Transverse colon (tissue), 4 donors: Measurements from ENCODE around the gene TXNRD1. TPM values are rescaled to one million over a fixed set of nuclear protein-coding genes. Genes with fewer than 3 reads are reported as not detected.

ENCODE experiments used
- DNase-seq: peaks from one replicate; pipeline ENCODE4 v3.0.0-alpha.2; 2019
- H3K27ac ChIP-seq, 4 donors: fragments of 200-600 bp; sonication (generic); 2 replicates each; pipeline ENCODE4 v1.5.1; 2016 to 2018; ENCODE audit warnings: inconsistent platforms in 4 of 4
- H3K27me3 ChIP-seq: fragments of 200-600 bp; sonication (generic); 2 replicates; pipeline ENCODE4 v1.5.1; 2017; ENCODE audit warnings: inconsistent platforms
- H3K36me3 ChIP-seq, 4 donors: fragments of 200-600 bp; sonication (generic); 2 replicates each; pipeline ENCODE4 v1.5.1; 2017 to 2019; ENCODE audit warnings: inconsistent platforms in 4 of 4
- H3K4me1 ChIP-seq, 4 donors: fragments of 200-600 bp; sonication (generic); 2 replicates each; pipeline ENCODE4 v1.5.1; 2017 to 2020; ENCODE audit warnings: inconsistent platforms in 4 of 4
- H3K4me3 ChIP-seq, 4 donors: fragments of 200-600 bp; sonication (generic); 1 replicate in 1 of 4; 2 replicates in 3 of 4; pipeline versions ENCODE4 v1.5.1 to v1.6.1; 2017 to 2019; ENCODE audit warnings: inconsistent platforms in 4 of 4
- H3K9me3 ChIP-seq, 2 donors: fragments of 200-600 bp; sonication (generic); 2 replicates each; pipeline ENCODE4 v1.5.1; 2017 to 2019; ENCODE audit warnings: inconsistent platforms in 2 of 2
- EP300 ChIP-seq: sonication (generic); formaldehyde crosslinking; IDR thresholded peaks from one replicate; pipeline ENCODE4 v1.6.1; 2017; ENCODE audit warnings: antibody characterized with exemption, low read depth
- POLR2A ChIP-seq: fragments of 450-650 bp; IDR thresholded peaks from one replicate; pipeline ENCODE4 v1.6.1; 2016; ENCODE audit warnings: antibody characterized with exemption, mild to moderate bottlenecking, moderate library complexity
- POLR2AphosphoS5 ChIP-seq, 3 donors: sonication (generic); formaldehyde crosslinking; IDR thresholded peaks; one replicate each; pipeline ENCODE4 v1.6.1; 2016; ENCODE audit warnings: antibody characterized with exemption in 3 of 3
- WGBS, 2 donors: methylation state at CpG; one replicate each; pipeline ENCODE4 v1.1.5; 2018; ENCODE audit warnings: low coverage in 1 of 2; 5-methylcytosine and 5-hydroxymethylcytosine counted together
- in situ Hi-C, 4 donors: fragments of 200-750 bp; cut with MboI; loops; one replicate each; pipeline versions ENCODE4 v1.15.0 to v1.15.1; 2017; ENCODE audit warnings: low sequenced_read_pairs in 3 of 4, low pct_ligation_motif_present in 1 of 4, low pct_unique_long_range_greater_than_20kb in 1 of 4
- intact Hi-C: fragments of 100-400 bp; cut with DNase I; formaldehyde crosslinking; loops from one replicate; pipeline ENCODE4 v1.15.1; 2023; ENCODE audit warnings: low total_unique reads
- total RNA-seq, 4 donors: library from RNA; depleted of rRNA; stranded (reverse); fragments of >200 nt; gene quantifications; one replicate each; pipeline ENCODE4 v1.1.0, GENCODE V29; 2016
- TF ChIP-seq, protein P1 (sequence below), 5 experiments: fragments of 200-600 bp in 3 of 5; fragments of 450-650 bp in 2 of 5; sonication (generic) in 3 of 5; IDR thresholded peaks; 1 replicate in 2 of 5; 2 replicates in 3 of 5; pipeline ENCODE4 v1.5.1; 2016 to 2017; ENCODE audit warnings: antibody characterized with exemption in 5 of 5, inconsistent platforms in 3 of 5, mild to moderate bottlenecking in 2 of 5, moderate library complexity in 1 of 5

Gene TXNRD1
- 100 to 1,000 TPM in 3 of 4 donors, 10 to 100 TPM in 1; 72.9 to 127 (median 122) TPM for total RNA-seq

DNA sequence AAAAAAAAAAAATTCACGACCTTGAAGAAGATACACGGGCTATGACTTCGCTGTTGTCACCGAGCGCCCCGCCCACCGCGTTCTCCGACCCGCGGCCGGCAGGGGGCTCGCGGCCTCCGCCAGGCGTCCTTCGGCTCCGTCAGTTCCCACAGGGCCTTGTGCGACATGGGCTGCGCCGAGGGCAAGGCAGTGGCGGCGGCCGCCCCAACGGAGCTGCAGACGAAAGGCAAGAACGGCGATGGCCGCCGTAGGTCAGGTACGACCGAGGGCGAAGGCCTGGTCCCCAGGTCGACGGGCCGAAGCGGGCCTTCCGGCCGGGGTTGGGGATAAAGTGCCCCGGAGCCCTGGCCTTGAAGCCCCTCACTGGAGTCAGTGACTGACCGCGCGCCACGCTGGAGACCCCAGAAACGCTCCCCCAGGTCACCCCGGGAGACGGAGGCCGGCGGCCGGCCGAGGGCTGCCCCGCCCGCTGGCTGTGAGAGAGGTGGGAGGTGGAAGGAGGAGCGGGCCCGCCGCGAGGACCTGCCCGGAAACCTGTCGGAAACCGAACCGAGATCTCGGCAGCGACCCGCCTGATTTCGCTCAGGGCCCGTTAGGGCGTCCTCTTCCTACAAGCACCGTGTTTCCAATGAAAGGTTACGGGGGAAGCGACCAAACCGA, at the start of gene TXNRD1:
Gene TXNRD1, plus strand, starts transcription at position 142 of the 660 bp plus-strand sequence. Its CDS starts 24 bp downstream, at position 166.
- in situ Hi-C loops (loop anchor here in 2 of 4 donors (10.0 to 25.0 kb wide), 4 partner anchors 69 to 1172 kb away; no protein-coding TSS in a partner anchor), intact Hi-C loops (loop anchor here (5.0 kb wide), 2 partner anchors 72 to 142 kb away; no protein-coding TSS in a partner anchor)
- H3K36me3 ChIP-seq = no peaks in the 10 kb centered on the region
- peak within 1 kb of the TSS; percentile 69 to 80 (median 73) for H3K27ac ChIP-seq
- no peaks in the 10 kb centered on the region for H3K9me3 ChIP-seq
- H3K4me3 ChIP-seq = peak within 1 kb of the TSS; percentile 34 to 67 (median 58)
- H3K4me1 ChIP-seq = peaks cover 10 to 31% (median 18%) of the 10 kb centered on the region in 4 donors
- peak; percentile 86 for DNase-seq
- H3K27me3 ChIP-seq = no peaks in the 10 kb centered on the region
- TF ChIP-seq POLR2A = no peak
- TF ChIP-seq, protein P1, sequence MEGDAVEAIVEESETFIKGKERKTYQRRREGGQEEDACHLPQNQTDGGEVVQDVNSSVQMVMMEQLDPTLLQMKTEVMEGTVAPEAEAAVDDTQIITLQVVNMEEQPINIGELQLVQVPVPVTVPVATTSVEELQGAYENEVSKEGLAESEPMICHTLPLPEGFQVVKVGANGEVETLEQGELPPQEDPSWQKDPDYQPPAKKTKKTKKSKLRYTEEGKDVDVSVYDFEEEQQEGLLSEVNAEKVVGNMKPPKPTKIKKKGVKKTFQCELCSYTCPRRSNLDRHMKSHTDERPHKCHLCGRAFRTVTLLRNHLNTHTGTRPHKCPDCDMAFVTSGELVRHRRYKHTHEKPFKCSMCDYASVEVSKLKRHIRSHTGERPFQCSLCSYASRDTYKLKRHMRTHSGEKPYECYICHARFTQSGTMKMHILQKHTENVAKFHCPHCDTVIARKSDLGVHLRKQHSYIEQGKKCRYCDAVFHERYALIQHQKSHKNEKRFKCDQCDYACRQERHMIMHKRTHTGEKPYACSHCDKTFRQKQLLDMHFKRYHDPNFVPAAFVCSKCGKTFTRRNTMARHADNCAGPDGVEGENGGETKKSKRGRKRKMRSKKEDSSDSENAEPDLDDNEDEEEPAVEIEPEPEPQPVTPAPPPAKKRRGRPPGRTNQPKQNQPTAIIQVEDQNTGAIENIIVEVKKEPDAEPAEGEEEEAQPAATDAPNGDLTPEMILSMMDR (IDR thresholded peaks at IDR 0.05) = peak; percentile 76 to 92 (median 88)
- no peak for TF ChIP-seq EP300
- peak; percentile 45 to 75 (median 67) for TF ChIP-seq POLR2AphosphoS5 (IDR thresholded peaks at IDR 0.05)
- 7% methylated on average over 67 of the region's 71 CpGs; no CpG with 5 or more reads in 1 of the 2 donors for WGBS, 2 donors

DNA sequence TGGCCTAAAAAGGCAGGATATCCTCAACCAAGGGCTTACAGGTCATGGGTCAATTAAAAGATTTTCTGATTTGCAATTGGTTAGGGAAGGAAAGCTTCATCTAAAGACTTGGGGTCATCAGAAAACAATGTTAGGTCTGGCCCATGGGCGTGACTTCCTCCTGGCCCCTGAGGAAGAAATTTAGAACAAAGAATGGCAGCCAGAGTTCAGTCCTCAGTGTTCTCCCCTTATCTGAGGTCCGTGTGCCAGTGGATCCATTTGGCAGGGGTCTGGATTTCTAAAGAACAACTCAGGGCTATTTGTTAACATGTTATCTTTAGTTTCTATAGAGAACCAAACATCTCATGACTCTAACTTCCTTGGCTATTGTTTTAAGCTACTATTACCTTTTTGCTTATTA, 49.8 kb upstream of the TXNRD1 start:
- 89 to 100% methylated on average over 1 to 2 of the region's 2 CpGs for WGBS, 2 donors

DNA sequence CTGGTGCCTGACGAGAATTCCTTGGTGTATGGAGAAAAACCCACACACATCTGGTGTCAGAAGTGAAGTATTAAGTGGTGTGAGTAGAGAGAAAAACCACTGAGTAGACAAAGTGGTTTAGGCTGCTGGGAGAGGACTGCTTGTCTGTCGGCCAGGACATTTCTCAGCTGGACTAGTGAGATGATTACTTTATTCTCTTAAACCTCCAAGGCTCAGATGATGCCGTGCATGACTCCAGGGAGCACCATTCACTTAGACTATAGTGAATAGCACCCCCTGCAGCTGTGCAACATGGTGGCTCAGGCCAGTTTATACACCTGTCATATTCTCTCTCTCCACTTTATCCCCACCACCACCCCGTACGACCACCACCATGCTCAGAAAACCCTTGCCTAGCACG, 49.1 kb upstream of the TXNRD1 start:
- no peak for DNase-seq

More for the DNA sequence above, 49.8 kb upstream of the TXNRD1 start:
- in situ Hi-C loops = no loop called here
- H3K4me1 ChIP-seq = no peaks in the 10 kb centered on the region
- H3K27ac ChIP-seq = no peak overlapping the region
- H3K9me3 ChIP-seq = no peaks in the 10 kb centered on the region
- intact Hi-C loops = no loop called here
- H3K27me3 ChIP-seq = no peaks in the 10 kb centered on the region
- H3K36me3 ChIP-seq = no peaks in the 10 kb centered on the region
- DNase-seq = no peak
- H3K4me3 ChIP-seq = no peak overlapping the region
- TF ChIP-seq POLR2A = no peak
- no peak for TF ChIP-seq EP300
- TF ChIP-seq, protein P1 (IDR thresholded peaks at IDR 0.05) = no peak
- no peak for TF ChIP-seq POLR2AphosphoS5 (IDR thresholded peaks at IDR 0.05)

More for the DNA sequence above, 49.1 kb upstream of the TXNRD1 start:
- H3K9me3 ChIP-seq = no peaks in the 10 kb centered on the region
- WGBS, 2 donors = 76 to 91% methylated on average over 3 to 6 of the region's 6 CpGs
- H3K36me3 ChIP-seq = no peaks in the 10 kb centered on the region
- in situ Hi-C loops = no loop called here
- H3K4me3 ChIP-seq = no peak overlapping the region
- TF ChIP-seq POLR2AphosphoS5 (IDR thresholded peaks at IDR 0.05) = no peak
- TF ChIP-seq EP300 = no peak
- no peak for TF ChIP-seq POLR2A
- TF ChIP-seq, protein P1 (IDR thresholded peaks at IDR 0.05) = no peak
- H3K27me3 ChIP-seq = no peaks in the 10 kb centered on the region
- intact Hi-C loops = no loop called here
- H3K27ac ChIP-seq = no peak overlapping the region
- H3K4me1 ChIP-seq = no peaks in the 10 kb centered on the region
